Measurements from ENCODE around the gene CDYL2. TPM values are rescaled to one million over a fixed set of nuclear protein-coding genes. Genes with fewer than 3 reads are reported as not detected.

The CDYL2 gene
- total RNA-seq, 4 donors from 2014 or later: 0.83 to 6.5 (median 3.6) TPM

GRCh38 chr16:80611171-80611929 is 193.0 kb downstream of the CDYL2 start:
- peaks cover 0 to 3% (median 0%) of the 10 kb centered on the region in 4 donors for H3K36me3 ChIP-seq
- H3K27ac ChIP-seq (replicated peaks in 1 of 4): no peak overlapping the region
- no peaks in the 10 kb centered on the region for H3K9me3 ChIP-seq
- 84% methylated on average over 9 of the region's 16 CpGs for WGBS
- no peaks in the 10 kb centered on the region for H3K27me3 ChIP-seq
- intact Hi-C loops (cut with DNase I): no loop called here
- no peak overlapping the region for H3K4me3 ChIP-seq
- no peak for DNase-seq (ENCODE audit: extremely low spot score)
- H3K4me1 ChIP-seq: no peaks in the 10 kb centered on the region
- TF ChIP-seq POLR2A (IDR thresholded peaks at IDR 0.05; ENCODE audit: low read depth) (no peak), CTCF (IDR thresholded peaks at IDR 0.05) (no peak), EP300 (IDR thresholded peaks at IDR 0.05) (no peak), POLR2AphosphoS5 (IDR thresholded peaks at IDR 0.05) (no peak)

GRCh38 chr16:80610481-80611156 is 193.8 kb downstream of the CDYL2 start:
- intact Hi-C loops (cut with DNase I): no loop called here
- no peak overlapping the region for H3K4me3 ChIP-seq
- no peak overlapping the region for H3K27ac ChIP-seq (replicated peaks in 1 of 4)
- WGBS: 87% methylated on average over 7 of the region's 9 CpGs
- H3K27me3 ChIP-seq: no peaks in the 10 kb centered on the region
- H3K9me3 ChIP-seq: no peaks in the 10 kb centered on the region
- H3K36me3 ChIP-seq: peaks cover 0 to 3% (median 0%) of the 10 kb centered on the region in 4 donors
- DNase-seq (ENCODE audit: extremely low spot score): no peak
- no peaks in the 10 kb centered on the region for H3K4me1 ChIP-seq
- TF ChIP-seq CTCF (IDR thresholded peaks at IDR 0.05): no peak
- no peak for TF ChIP-seq EP300 (IDR thresholded peaks at IDR 0.05)
- no peak for TF ChIP-seq POLR2AphosphoS5 (IDR thresholded peaks at IDR 0.05)
- TF ChIP-seq POLR2A (IDR thresholded peaks at IDR 0.05; ENCODE audit: low read depth): no peak

GRCh38 chr16:80608946-80609345 is 195.5 kb downstream of the CDYL2 start:
- H3K27me3 ChIP-seq: no peaks in the 10 kb centered on the region
- H3K9me3 ChIP-seq: no peaks in the 10 kb centered on the region
- H3K36me3 ChIP-seq: peaks cover 0 to 7% (median 3%) of the 10 kb centered on the region in 4 donors
- no peak overlapping the region for H3K27ac ChIP-seq (replicated peaks in 1 of 4)
- no peaks in the 10 kb centered on the region for H3K4me1 ChIP-seq
- no peak for DNase-seq (ENCODE audit: extremely low spot score)
- TF ChIP-seq POLR2A (IDR thresholded peaks at IDR 0.05; ENCODE audit: low read depth) (no peak), EP300 (IDR thresholded peaks at IDR 0.05) (no peak), POLR2AphosphoS5 (IDR thresholded peaks at IDR 0.05) (no peak), CTCF (IDR thresholded peaks at IDR 0.05) (no peak)
- whole genome bisulfite sequencing: 72% methylated on average over 2 of the region's 6 CpGs
- intact Hi-C loops (cut with DNase I): no loop called here
- H3K4me3 ChIP-seq: no peak overlapping the region

- H3K4me1 ChIP-seq: no peaks in the 10 kb centered on the region
- peaks cover 0 to 9% (median 3%) of the 10 kb centered on the region in 4 donors for H3K36me3 ChIP-seq
- H3K4me3 ChIP-seq: no peak overlapping the region
- no peaks in the 10 kb centered on the region for H3K27me3 ChIP-seq
- no peak overlapping the region for H3K27ac ChIP-seq (replicated peaks in 1 of 4)
- intact Hi-C loops (cut with DNase I): no loop called here
- 78% methylated on average over 6 of the region's 6 CpGs for WGBS
- DNase-seq (ENCODE audit: extremely low spot score): no peak
- no peak for TF ChIP-seq CTCF (IDR thresholded peaks at IDR 0.05)
- TF ChIP-seq EP300 (IDR thresholded peaks at IDR 0.05): no peak
- H3K9me3 ChIP-seq: no peaks in the 10 kb centered on the region
Observed at GRCh38 chr16:80607204-80607603, 197.2 kb downstream of the CDYL2 start.
